IMR-90 (cell line): ENCODE measurements around the gene SLC2A13. TPM values are rescaled to one million over a fixed set of nuclear protein-coding genes. Genes with fewer than 3 reads are reported as not detected.

ENCODE experiments used
- ATAC-seq: fragments of 200-7000 bp; cut with Tn5 transposase; 2 replicates; pipeline ENCODE4 v1.9.1; 2020; ENCODE audit warnings: low read depth, mild to moderate bottlenecking, moderate library complexity
- BruUV-seq: library from RNA; stranded (reverse); fragments of 400-500 nt; replicated peaks from 2 replicates; lab custom pipeline; 2021; lab: Mats Ljungman, UMichigan
- CTCF ChIA-PET: fragments of 300-600 bp; formaldehyde crosslinking; extraction: SDS; loops from one replicate; lab custom pipeline; 2021; ENCODE audit warnings: antibody characterized with exemption; lab: Yijun Ruan, JAX
- POLR2A ChIA-PET: fragments of 300-600 bp; sonication (Branson Sonifier 250); formaldehyde crosslinking; loops from one replicate; lab custom pipeline; 2022; ENCODE audit warnings: antibody characterized with exemption; ENCODE audit not compliant: unreplicated experiment; lab: Charles Lee
- DNase-seq: peaks from one replicate; pipeline ENCODE4 v3.0.0; 2013
- H2AFZ ChIP-seq: replicated peaks from 2 replicates; pipeline ENCODE3; 2013; ENCODE audit warnings: low read length, mild to moderate bottlenecking; ENCODE audit not compliant: poor library complexity
- H2AK5ac ChIP-seq: 2 replicates; pipeline ENCODE4 v1.6.1; 2013; ENCODE audit warnings: low read depth, low read length, inconsistent platforms
- H2AK9ac ChIP-seq: replicated peaks from 2 replicates; pipeline ENCODE3; 2013; ENCODE audit warnings: mild to moderate bottlenecking, low read depth, low read length, moderate library complexity; ENCODE audit not compliant: poor library complexity
- H2BK120ac ChIP-seq: 2 replicates; pipeline ENCODE4 v1.6.1; 2013; ENCODE audit warnings: low read depth, low read length, inconsistent platforms
- H2BK15ac ChIP-seq: 3 replicates; pipeline ENCODE4 v1.6.1; 2013; ENCODE audit warnings: low read depth, low read length, inconsistent platforms
- H2BK20ac ChIP-seq: 2 replicates; pipeline ENCODE4 v1.6.1; 2013; ENCODE audit warnings: low read depth, mild to moderate bottlenecking, inconsistent platforms, low read length, moderate library complexity
- H2BK5ac ChIP-seq: 2 replicates; pipeline ENCODE4 v1.6.1; 2013; ENCODE audit warnings: mild to moderate bottlenecking, low read depth, low read length, inconsistent platforms; ENCODE audit not compliant: poor library complexity, severe bottlenecking
- H3K14ac ChIP-seq: replicated peaks from 2 replicates; pipeline ENCODE4 v1.6.1; 2013; ENCODE audit warnings: low read depth, low read length, inconsistent platforms
- H3K18ac ChIP-seq: 2 replicates; pipeline ENCODE4 v1.6.1; 2013; ENCODE audit warnings: low read depth, low read length, control low read depth
- H3K23ac ChIP-seq: 2 replicates; pipeline ENCODE4 v1.6.1; 2013; ENCODE audit warnings: low read depth, low read length, inconsistent platforms
- H3K27ac ChIP-seq: 2 replicates; pipeline ENCODE4 v1.5.1; 2013; ENCODE audit warnings: mild to moderate bottlenecking, control low read depth, low read length; ENCODE audit not compliant: insufficient read depth
- H3K27me3 ChIP-seq: 2 replicates; pipeline ENCODE4 v1.6.1; 2013; ENCODE audit warnings: low read length; ENCODE audit not compliant: control insufficient read depth, insufficient read depth
- H3K36me3 ChIP-seq: 2 replicates; pipeline ENCODE4 v1.6.1; 2013; ENCODE audit warnings: low read length, mixed read lengths; ENCODE audit not compliant: control insufficient read depth, insufficient read depth
- H3K4ac ChIP-seq: 2 replicates; pipeline ENCODE4 v1.6.1; 2013; ENCODE audit warnings: low read depth, low read length, inconsistent platforms
- H3K4me1 ChIP-seq: 2 replicates; pipeline ENCODE4 v1.6.1; 2013; ENCODE audit warnings: low read length, mixed read lengths; ENCODE audit not compliant: control insufficient read depth, insufficient read depth
- H3K4me2 ChIP-seq: 2 replicates; pipeline ENCODE4 v1.6.1; 2013; ENCODE audit warnings: low read depth, mild to moderate bottlenecking, control low read depth, low read length, moderate library complexity
- H3K4me3 ChIP-seq: 2 replicates; pipeline ENCODE4 v1.5.1; 2013; ENCODE audit warnings: low read depth, mild to moderate bottlenecking, control low read depth, low read length, moderate library complexity; ENCODE audit not compliant: insufficient read depth
- H3K56ac ChIP-seq: 2 replicates; pipeline ENCODE4 v1.6.1; 2013; ENCODE audit warnings: low read length, inconsistent platforms; ENCODE audit not compliant: insufficient read depth; ENCODE audit errors: extremely low read depth
- H3K79me1 ChIP-seq, 2 experiments: 2 replicates each; pipeline ENCODE4 v1.6.1; 2013; ENCODE audit warnings: low read length in 2 of 2, inconsistent platforms in 1 of 2, low read depth in 1 of 2
- H3K9ac ChIP-seq: 2 replicates; pipeline ENCODE4 v1.6.1; 2013; ENCODE audit warnings: low read depth, low read length, control low read depth
- H3K9me1 ChIP-seq: 2 replicates; pipeline ENCODE4 v1.6.1; 2013; ENCODE audit warnings: low read length, inconsistent platforms; ENCODE audit not compliant: insufficient read depth
- H3K9me3 ChIP-seq: 2 replicates; pipeline ENCODE4 v1.6.1; 2013; ENCODE audit warnings: low read length; ENCODE audit not compliant: control insufficient read depth, insufficient read depth
- H4K20me1 ChIP-seq: 2 replicates; pipeline ENCODE4 v1.6.1; 2013; ENCODE audit warnings: low read length, inconsistent platforms; ENCODE audit not compliant: insufficient read depth
- H4K5ac ChIP-seq: 2 replicates; pipeline ENCODE4 v1.6.1; 2013; ENCODE audit warnings: mild to moderate bottlenecking, low read depth, low read length, control low read depth
- H4K8ac ChIP-seq, 2 experiments: 2 replicates each; pipeline ENCODE4 v1.6.1; 2013; ENCODE audit warnings: low read depth in 2 of 2, low read length in 2 of 2, control low read depth in 1 of 2, inconsistent platforms in 1 of 2
- H4K91ac ChIP-seq: 2 replicates; pipeline ENCODE4 v1.6.1; 2013; ENCODE audit warnings: low read depth, low read length, inconsistent platforms; ENCODE audit not compliant: insufficient read depth
- BHLHE40 ChIP-seq: fragments of 150-350 bp; IDR thresholded peaks from 2 replicates; pipeline ENCODE4 v1.6.1; 2016; ENCODE audit warnings: mild to moderate bottlenecking, low read depth, low read length
- CEBPB ChIP-seq: IDR thresholded peaks from 2 replicates; pipeline ENCODE4 v1.6.1; 2012; ENCODE audit warnings: low read depth, low read length, improper control_type of control experiment
- CHD1 ChIP-seq: IDR thresholded peaks from 2 replicates; pipeline ENCODE4 v1.6.1; 2012; ENCODE audit warnings: low read depth, low read length, improper control_type of control experiment
- ELK1 ChIP-seq: fragments of 150-350 bp; IDR thresholded peaks from 2 replicates; pipeline ENCODE4 v1.6.1; 2016; ENCODE audit warnings: low read depth, mild to moderate bottlenecking, low read length, moderate library complexity, borderline replicate concordance
- FOS ChIP-seq: fragments of 150-350 bp; IDR thresholded peaks from 2 replicates; pipeline ENCODE4 v1.6.1; 2016; ENCODE audit warnings: low read depth, low read length
- MAFK ChIP-seq: IDR thresholded peaks from 2 replicates; pipeline ENCODE4 v1.6.1; 2012; ENCODE audit warnings: low read depth, low read length, improper control_type of control experiment
- MAZ ChIP-seq: IDR thresholded peaks from 2 replicates; pipeline ENCODE4 v1.6.1; 2012; ENCODE audit warnings: low read depth, mild to moderate bottlenecking, low read length, improper control_type of control experiment, moderate library complexity, borderline replicate concordance
- MXI1 ChIP-seq: IDR thresholded peaks from 2 replicates; pipeline ENCODE4 v1.6.1; 2012; ENCODE audit warnings: low read depth, mild to moderate bottlenecking, low read length, moderate library complexity, borderline replicate concordance
- NFE2L2 ChIP-seq: fragments of 150-350 bp; IDR thresholded peaks from 2 replicates; pipeline ENCODE4 v1.6.1; 2016; ENCODE audit warnings: low read depth, mild to moderate bottlenecking, low read length
- POLR2A ChIP-seq: IDR thresholded peaks from 2 replicates; pipeline ENCODE4 v1.6.1; 2012; ENCODE audit warnings: mild to moderate bottlenecking, low read depth, low read length
- RAD21 ChIP-seq: IDR thresholded peaks from 2 replicates; pipeline ENCODE4 v1.6.1; 2012; ENCODE audit warnings: low read length, improper control_type of control experiment
- RCOR1 ChIP-seq: IDR thresholded peaks from 2 replicates; pipeline ENCODE4 v1.6.1; 2012; ENCODE audit warnings: mild to moderate bottlenecking, low read length, improper control_type of control experiment; ENCODE audit not compliant: insufficient replicate concordance
- RFX5 ChIP-seq: IDR thresholded peaks from 2 replicates; pipeline ENCODE4 v1.8.0; 2012; ENCODE audit warnings: low read depth, mild to moderate bottlenecking, low read length, moderate library complexity
- SMC3 ChIP-seq: fragments of 150-350 bp; IDR thresholded peaks from 2 replicates; pipeline ENCODE4 v1.6.1; 2016; ENCODE audit warnings: low read depth, mild to moderate bottlenecking, antibody characterized with exemption, low read length, moderate library complexity
- dilution Hi-C: fragments of 300-500 bp; cut with HindIII; formaldehyde crosslinking; loops from one replicate; pipeline ENCODE4 v1.14.3; 2018; ENCODE audit warnings: low sequenced_read_pairs; ENCODE audit not compliant: unreplicated experiment
- in situ Hi-C: fragments of 300-500 bp; cut with MboI; formaldehyde crosslinking; loops from 3 replicates; pipeline ENCODE4 v1.14.3; 2019; ENCODE audit warnings: low sequenced_read_pairs, inconsistent platforms, mixed read lengths
- intact Hi-C: fragments of 100-400 bp; cut with micrococcal nuclease; formaldehyde crosslinking; loops from 2 replicates; pipeline ENCODE4 v1.10.0; 2022
- polyA plus RNA-seq, 3 experiments: library from polyadenylated mRNA; depleted of rRNA; stranded (reverse); fragments of >200 nt; gene quantifications; 2 replicates each; pipeline ENCODE4 v1.2.3, GENCODE V29; 2012; ENCODE audit warnings: low replicate concordance in 1 of 3
- total RNA-seq: library from RNA; depleted of rRNA; stranded (reverse); fragments of >200 nt; gene quantifications from 2 replicates; pipeline ENCODE4 v1.2.3, GENCODE V29; 2012
- TF ChIP-seq, protein P1 (sequence below): fragments of 150-350 bp; IDR thresholded peaks from 2 replicates; pipeline ENCODE4 v1.6.1; 2017; ENCODE audit warnings: mild to moderate bottlenecking, antibody characterized with exemption, low read length, low read depth
- TF ChIP-seq, protein P2 (sequence below): conservative IDR thresholded peaks from 2 replicates; pipeline ENCODE4 v1.5.1; 2012; ENCODE audit warnings: mild to moderate bottlenecking, low read depth, low read length, improper control_type of control experiment

SLC2A13 gene
- total and polyA plus RNA-seq, 2 of the 4 experiments (the other 2 are of a cell fraction) = 1.5 to 3.9 TPM

GRCh38 chr12:39816671-39817185 lies 289.2 kb downstream of the SLC2A13 start:
- Histone ChIP-seq H3K18ac (no peak overlapping the region), H3K27me3 (no peaks in the 10 kb centered on the region), H3K9me1 (no peaks in the 10 kb centered on the region), H3K23ac (no peak overlapping the region), H2BK120ac (no peak overlapping the region), H3K14ac (no peak overlapping the region), H4K8ac (no peak overlapping the region), H4K5ac (no peak overlapping the region), H4K91ac (no peak overlapping the region), H3K56ac (no peak overlapping the region), H4K20me1 (no peaks in the 10 kb centered on the region), H2AFZ (no peak overlapping the region), H3K27ac (no peak overlapping the region), H2AK9ac (no peak overlapping the region), H3K4me1 (no peaks in the 10 kb centered on the region), H3K4me2 (no peak overlapping the region), H3K4ac (no peak overlapping the region), H3K4me3 (no peak overlapping the region), H3K79me1 (no peaks in the 10 kb centered on the region), H2BK5ac (no peak overlapping the region), H3K36me3 (no peaks in the 10 kb centered on the region), H3K9me3 (no peaks in the 10 kb centered on the region), H3K9ac (no peak overlapping the region), H2BK15ac (no peak overlapping the region), H2BK20ac (no peak overlapping the region), H2AK5ac (no peak overlapping the region)
- CTCF ChIA-PET = interaction anchor here (1.3 kb wide), 1 partner anchor 9 kb away, joined by 3 read pairs; no protein-coding TSS in a partner anchor
- in situ Hi-C loops (no loop called here), intact Hi-C loops (no loop called here), dilution Hi-C loops (no loop called here)
- POLR2A ChIA-PET = no interaction called here
- no peak for ATAC-seq
- TF ChIP-seq, protein P1, sequence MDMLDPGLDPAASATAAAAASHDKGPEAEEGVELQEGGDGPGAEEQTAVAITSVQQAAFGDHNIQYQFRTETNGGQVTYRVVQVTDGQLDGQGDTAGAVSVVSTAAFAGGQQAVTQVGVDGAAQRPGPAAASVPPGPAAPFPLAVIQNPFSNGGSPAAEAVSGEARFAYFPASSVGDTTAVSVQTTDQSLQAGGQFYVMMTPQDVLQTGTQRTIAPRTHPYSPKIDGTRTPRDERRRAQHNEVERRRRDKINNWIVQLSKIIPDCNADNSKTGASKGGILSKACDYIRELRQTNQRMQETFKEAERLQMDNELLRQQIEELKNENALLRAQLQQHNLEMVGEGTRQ = no peak
- no peak for TF ChIP-seq RCOR1
- TF ChIP-seq RAD21 = no peak
- no peak for TF ChIP-seq CHD1
- no peak for TF ChIP-seq ELK1
- TF ChIP-seq POLR2A = no peak
- TF ChIP-seq MXI1 = no peak
- TF ChIP-seq BHLHE40 = no peak
- no peak for TF ChIP-seq NFE2L2
- no peak for TF ChIP-seq MAZ
- no peak for TF ChIP-seq MAFK
- TF ChIP-seq RFX5 = no peak
- no peak for TF ChIP-seq FOS
- TF ChIP-seq CEBPB = no peak
- TF ChIP-seq, protein P2, sequence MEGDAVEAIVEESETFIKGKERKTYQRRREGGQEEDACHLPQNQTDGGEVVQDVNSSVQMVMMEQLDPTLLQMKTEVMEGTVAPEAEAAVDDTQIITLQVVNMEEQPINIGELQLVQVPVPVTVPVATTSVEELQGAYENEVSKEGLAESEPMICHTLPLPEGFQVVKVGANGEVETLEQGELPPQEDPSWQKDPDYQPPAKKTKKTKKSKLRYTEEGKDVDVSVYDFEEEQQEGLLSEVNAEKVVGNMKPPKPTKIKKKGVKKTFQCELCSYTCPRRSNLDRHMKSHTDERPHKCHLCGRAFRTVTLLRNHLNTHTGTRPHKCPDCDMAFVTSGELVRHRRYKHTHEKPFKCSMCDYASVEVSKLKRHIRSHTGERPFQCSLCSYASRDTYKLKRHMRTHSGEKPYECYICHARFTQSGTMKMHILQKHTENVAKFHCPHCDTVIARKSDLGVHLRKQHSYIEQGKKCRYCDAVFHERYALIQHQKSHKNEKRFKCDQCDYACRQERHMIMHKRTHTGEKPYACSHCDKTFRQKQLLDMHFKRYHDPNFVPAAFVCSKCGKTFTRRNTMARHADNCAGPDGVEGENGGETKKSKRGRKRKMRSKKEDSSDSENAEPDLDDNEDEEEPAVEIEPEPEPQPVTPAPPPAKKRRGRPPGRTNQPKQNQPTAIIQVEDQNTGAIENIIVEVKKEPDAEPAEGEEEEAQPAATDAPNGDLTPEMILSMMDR = no peak
- TF ChIP-seq SMC3 = no peak
- no peak for DNase-seq
- no TSS peak for BruUV-seq
